K562 (cell line): ENCODE results near the gene TMEM132C.

ENCODE experiments used
- FOSL1 ChIP-seq: fragments of 200-800 bp; sonication (Bioruptor generic); conservative IDR thresholded peaks from 2 replicates; pipeline ENCODE4 v1.6.1; 2016; ENCODE audit warnings: missing genetic modification characterization, missing compliant biosample characterization
- HOXB6 ChIP-seq: fragments of 250-450 bp; sonication (Bioruptor Pico); IDR thresholded peaks from 2 replicates; pipeline ENCODE4 v1.5.1; 2022; ENCODE audit warnings: mild to moderate bottlenecking, borderline replicate concordance
- JUN ChIP-seq, 2 experiments: sonication (generic) in 1 of 2; formaldehyde crosslinking in 1 of 2; IDR thresholded peaks; 2 replicates each; pipeline versions ENCODE4 v1.6.1 to v1.8.0; 2012 to 2022; ENCODE audit warnings: borderline replicate concordance in 2 of 2, mild to moderate bottlenecking in 2 of 2, improper control_type of control experiment in 1 of 2, low read depth in 1 of 2, low read length in 1 of 2, missing genetic modification reagents in 1 of 2
- MEF2A ChIP-seq: IDR thresholded peaks from 2 replicates; pipeline ENCODE4 v1.6.1; 2011; ENCODE audit warnings: low read depth, mild to moderate bottlenecking, low read length, moderate library complexity; ENCODE audit not compliant: control insufficient read depth
- OTX1 ChIP-seq: fragments of 450-650 bp; formaldehyde crosslinking; IDR thresholded peaks from 2 replicates; pipeline ENCODE4 v1.4.0; 2022; ENCODE audit warnings: mild to moderate bottlenecking
- PTBP1 ChIP-seq: fragments of 200-400 bp; formaldehyde crosslinking; IDR thresholded peaks from 2 replicates; pipeline ENCODE4 v1.6.1; 2017; ENCODE audit warnings: low read depth, low read length
- SMARCE1 ChIP-seq: fragments of 450-650 bp; IDR thresholded peaks from 2 replicates; pipeline ENCODE4 v1.7.1; 2016; ENCODE audit warnings: mild to moderate bottlenecking
- ZBED1 ChIP-seq: IDR thresholded peaks from 2 replicates; pipeline ENCODE4 v1.6.1; 2014
- ZNF347 ChIP-seq: fragments of 450-650 bp; formaldehyde crosslinking; IDR thresholded peaks from 2 replicates; pipeline ENCODE4 v1.4.0; 2020; ENCODE audit warnings: low read depth, mild to moderate bottlenecking, moderate library complexity
- ZNF717 ChIP-seq: fragments of 250-450 bp; sonication (Bioruptor Pico); IDR thresholded peaks from 2 replicates; pipeline ENCODE4 v1.5.0; 2021
- TF ChIP-seq, protein P1 (sequence below): fragments of 450-650 bp; IDR thresholded peaks from 2 replicates; pipeline ENCODE4 v1.6.1; 2016; ENCODE audit warnings: antibody characterized with exemption
- TF ChIP-seq, protein P2 (sequence below), 3 experiments: IDR thresholded peaks in 2 of 3; conservative IDR thresholded peaks in 1 of 3; 2 replicates each; pipeline ENCODE4 v1.5.1; 2011 to 2012; ENCODE audit warnings: low read length in 3 of 3, mild to moderate bottlenecking in 3 of 3, control low read depth in 2 of 3, improper control_type of control experiment in 1 of 3, inconsistent platforms in 1 of 3, low read depth in 1 of 3, mixed read lengths in 1 of 3, moderate library complexity in 1 of 3; ENCODE audit not compliant: insufficient read depth in 2 of 3
- TF ChIP-seq, protein P3 (sequence below): fragments of 450-650 bp; IDR thresholded peaks from 2 replicates; pipeline ENCODE4 v1.6.1; 2016; ENCODE audit warnings: low read depth
- TF ChIP-seq, protein P4 (sequence below): sonication (generic); formaldehyde crosslinking; IDR thresholded peaks from 2 replicates; pipeline ENCODE4 v1.8.0; 2022; ENCODE audit warnings: mild to moderate bottlenecking, missing genetic modification reagents

DNA sequence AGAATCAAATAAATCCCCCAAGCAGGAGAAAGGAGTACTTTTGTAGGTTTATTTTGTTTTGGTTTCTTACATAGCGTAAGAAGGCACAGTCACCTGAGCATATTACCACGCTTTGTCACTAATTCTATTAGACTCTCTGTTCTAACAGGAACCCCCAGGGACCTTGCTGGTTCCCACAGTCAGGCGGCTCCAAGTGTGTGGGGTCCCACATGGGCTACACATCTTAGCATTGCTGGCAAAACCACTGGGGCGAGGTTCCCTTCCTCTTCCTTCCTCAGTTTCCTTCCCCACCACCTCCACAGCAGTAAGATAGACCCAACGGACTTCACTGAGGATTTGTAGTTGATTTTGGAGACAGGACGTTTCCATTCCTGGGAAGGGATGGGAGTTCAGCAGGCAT is 49.1 kb downstream of the TMEM132C start:
- TF ChIP-seq OTX1 (CRISPR knock-in tag), result no peak
- TF ChIP-seq, protein P1, sequence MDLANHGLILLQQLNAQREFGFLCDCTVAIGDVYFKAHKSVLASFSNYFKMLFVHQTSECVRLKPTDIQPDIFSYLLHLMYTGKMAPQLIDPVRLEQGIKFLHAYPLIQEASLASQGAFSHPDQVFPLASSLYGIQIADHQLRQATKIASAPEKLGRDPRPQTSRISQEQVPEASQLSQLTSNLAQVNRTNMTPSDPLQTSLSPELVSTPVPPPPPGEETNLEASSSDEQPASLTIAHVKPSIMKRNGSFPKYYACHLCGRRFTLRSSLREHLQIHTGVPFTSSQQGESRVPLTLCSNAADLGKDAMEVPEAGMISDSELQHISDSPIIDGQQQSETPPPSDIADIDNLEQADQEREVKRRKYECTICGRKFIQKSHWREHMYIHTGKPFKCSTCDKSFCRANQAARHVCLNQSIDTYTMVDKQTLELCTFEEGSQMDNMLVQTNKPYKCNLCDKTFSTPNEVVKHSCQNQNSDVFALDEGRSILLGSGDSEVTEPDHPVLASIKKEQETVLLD, result no peak
- TF ChIP-seq MEF2A, result no peak
- TF ChIP-seq JUN (IDR thresholded peaks at IDR 0.05; ENCODE audit: borderline replicate concordance, low read depth, low read length), result no peak
- TF ChIP-seq JUN (CRISPR knock-in tag; IDR thresholded peaks at IDR 0.05; ENCODE audit: borderline replicate concordance), result no peak
- TF ChIP-seq HOXB6 (CRISPR knock-in tag), result no peak
- TF ChIP-seq, protein P2, sequence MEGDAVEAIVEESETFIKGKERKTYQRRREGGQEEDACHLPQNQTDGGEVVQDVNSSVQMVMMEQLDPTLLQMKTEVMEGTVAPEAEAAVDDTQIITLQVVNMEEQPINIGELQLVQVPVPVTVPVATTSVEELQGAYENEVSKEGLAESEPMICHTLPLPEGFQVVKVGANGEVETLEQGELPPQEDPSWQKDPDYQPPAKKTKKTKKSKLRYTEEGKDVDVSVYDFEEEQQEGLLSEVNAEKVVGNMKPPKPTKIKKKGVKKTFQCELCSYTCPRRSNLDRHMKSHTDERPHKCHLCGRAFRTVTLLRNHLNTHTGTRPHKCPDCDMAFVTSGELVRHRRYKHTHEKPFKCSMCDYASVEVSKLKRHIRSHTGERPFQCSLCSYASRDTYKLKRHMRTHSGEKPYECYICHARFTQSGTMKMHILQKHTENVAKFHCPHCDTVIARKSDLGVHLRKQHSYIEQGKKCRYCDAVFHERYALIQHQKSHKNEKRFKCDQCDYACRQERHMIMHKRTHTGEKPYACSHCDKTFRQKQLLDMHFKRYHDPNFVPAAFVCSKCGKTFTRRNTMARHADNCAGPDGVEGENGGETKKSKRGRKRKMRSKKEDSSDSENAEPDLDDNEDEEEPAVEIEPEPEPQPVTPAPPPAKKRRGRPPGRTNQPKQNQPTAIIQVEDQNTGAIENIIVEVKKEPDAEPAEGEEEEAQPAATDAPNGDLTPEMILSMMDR (IDR thresholded peaks at IDR 0.05 in 2 of 3, conservative IDR thresholded peaks at IDR 0.05 in 1 of 3; ENCODE audit: insufficient read depth in 2 of 3, low read depth in 1 of 3, low read length in 3 of 3), result no peak
- no peak for TF ChIP-seq ZNF347 (CRISPR knock-in tag)
- TF ChIP-seq, protein P3, sequence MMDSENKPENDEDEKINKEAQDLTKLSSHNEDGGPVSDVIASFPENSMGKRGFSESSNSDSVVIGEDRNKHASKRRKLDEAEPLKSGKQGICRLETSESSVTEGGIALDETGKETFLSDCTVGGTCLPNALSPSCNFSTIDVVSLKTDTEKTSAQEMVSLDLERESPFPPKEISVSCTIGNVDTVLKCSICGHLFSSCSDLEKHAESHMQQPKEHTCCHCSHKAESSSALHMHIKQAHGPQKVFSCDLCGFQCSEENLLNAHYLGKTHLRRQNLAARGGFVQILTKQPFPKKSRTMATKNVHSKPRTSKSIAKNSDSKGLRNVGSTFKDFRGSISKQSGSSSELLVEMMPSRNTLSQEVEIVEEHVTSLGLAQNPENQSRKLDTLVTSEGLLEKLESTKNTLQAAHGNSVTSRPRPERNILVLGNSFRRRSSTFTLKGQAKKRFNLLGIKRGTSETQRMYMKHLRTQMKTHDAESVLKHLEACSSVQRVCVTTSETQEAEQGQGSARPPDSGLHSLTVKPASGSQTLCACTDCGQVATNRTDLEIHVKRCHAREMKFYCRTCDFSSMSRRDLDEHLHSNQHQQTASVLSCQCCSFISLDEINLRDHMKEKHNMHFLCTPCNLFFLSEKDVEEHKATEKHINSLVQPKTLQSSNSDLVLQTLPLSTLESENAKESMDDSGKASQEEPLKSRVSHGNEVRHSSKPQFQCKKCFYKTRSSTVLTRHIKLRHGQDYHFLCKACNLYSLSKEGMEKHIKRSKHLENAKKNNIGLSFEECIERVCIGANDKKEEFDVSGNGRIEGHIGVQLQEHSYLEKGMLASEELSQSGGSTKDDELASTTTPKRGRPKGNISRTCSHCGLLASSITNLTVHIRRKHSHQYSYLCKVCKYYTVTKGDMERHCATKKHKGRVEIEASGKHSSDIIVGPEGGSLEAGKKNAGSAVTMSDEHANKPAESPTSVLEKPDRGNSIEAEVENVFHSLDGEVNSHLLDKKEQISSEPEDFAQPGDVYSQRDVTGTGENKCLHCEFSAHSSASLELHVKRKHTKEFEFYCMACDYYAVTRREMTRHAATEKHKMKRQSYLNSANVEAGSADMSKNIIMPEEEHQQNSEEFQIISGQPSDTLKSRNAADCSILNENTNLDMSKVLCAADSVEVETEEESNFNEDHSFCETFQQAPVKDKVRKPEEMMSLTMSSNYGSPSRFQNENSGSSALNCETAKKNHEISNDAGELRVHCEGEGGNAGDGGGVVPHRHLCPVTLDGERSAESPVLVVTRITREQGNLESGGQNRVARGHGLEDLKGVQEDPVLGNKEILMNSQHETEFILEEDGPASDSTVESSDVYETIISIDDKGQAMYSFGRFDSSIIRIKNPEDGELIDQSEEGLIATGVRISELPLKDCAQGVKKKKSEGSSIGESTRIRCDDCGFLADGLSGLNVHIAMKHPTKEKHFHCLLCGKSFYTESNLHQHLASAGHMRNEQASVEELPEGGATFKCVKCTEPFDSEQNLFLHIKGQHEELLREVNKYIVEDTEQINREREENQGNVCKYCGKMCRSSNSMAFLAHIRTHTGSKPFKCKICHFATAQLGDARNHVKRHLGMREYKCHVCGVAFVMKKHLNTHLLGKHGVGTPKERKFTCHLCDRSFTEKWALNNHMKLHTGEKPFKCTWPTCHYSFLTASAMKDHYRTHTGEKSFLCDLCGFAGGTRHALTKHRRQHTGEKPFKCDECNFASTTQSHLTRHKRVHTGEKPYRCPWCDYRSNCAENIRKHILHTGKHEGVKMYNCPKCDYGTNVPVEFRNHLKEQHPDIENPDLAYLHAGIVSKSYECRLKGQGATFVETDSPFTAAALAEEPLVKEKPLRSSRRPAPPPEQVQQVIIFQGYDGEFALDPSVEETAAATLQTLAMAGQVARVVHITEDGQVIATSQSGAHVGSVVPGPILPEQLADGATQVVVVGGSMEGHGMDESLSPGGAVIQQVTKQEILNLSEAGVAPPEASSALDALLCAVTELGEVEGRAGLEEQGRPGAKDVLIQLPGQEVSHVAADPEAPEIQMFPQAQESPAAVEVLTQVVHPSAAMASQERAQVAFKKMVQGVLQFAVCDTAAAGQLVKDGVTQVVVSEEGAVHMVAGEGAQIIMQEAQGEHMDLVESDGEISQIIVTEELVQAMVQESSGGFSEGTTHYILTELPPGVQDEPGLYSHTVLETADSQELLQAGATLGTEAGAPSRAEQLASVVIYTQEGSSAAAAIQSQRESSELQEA, result no peak
- no peak for TF ChIP-seq PTBP1
- TF ChIP-seq, protein P4, sequence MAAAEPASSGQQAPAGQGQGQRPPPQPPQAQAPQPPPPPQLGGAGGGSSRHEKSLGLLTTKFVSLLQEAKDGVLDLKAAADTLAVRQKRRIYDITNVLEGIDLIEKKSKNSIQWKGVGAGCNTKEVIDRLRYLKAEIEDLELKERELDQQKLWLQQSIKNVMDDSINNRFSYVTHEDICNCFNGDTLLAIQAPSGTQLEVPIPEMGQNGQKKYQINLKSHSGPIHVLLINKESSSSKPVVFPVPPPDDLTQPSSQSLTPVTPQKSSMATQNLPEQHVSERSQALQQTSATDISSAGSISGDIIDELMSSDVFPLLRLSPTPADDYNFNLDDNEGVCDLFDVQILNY (CRISPR knock-in tag), result no peak
- no peak for TF ChIP-seq ZNF717 (CRISPR knock-in tag)
- no peak for TF ChIP-seq ZBED1
- no peak for TF ChIP-seq SMARCE1
- TF ChIP-seq FOSL1 (tag), result no peak
